A549 (cell line): ENCODE data around the gene NSD1. TPM values are rescaled to one million over a fixed set of nuclear protein-coding genes. Genes with fewer than 3 reads are reported as not detected.

Experiments used
- ATAC-seq, 2 experiments: fragments of 200-7000 bp in 1 of 2; fragments of >200 bp in 1 of 2; cut with Nextera tagmentation in 1 of 2; cut with Tn5 transposase in 1 of 2; 3 replicates each; pipeline versions ENCODE4 v1.8.0 to v1.9.1; 2018 to 2020; ENCODE audit warnings: mild to moderate bottlenecking in 1 of 2, moderate library complexity in 1 of 2
- CTCF ChIA-PET: fragments of 300-600 bp; sonication (Branson Sonifier 250); formaldehyde crosslinking; extraction: SDS; loops from one replicate; lab custom pipeline; 2021; ENCODE audit warnings: antibody characterized with exemption, inconsistent platforms; lab: Yijun Ruan, JAX
- POLR2A ChIA-PET: fragments of 350-600 bp; formaldehyde crosslinking; extraction: SDS; loops from one replicate; lab custom pipeline; 2021; ENCODE audit warnings: antibody characterized with exemption, inconsistent platforms; lab: Yijun Ruan, JAX
- DNase-seq, 2 experiments: peaks; one replicate each; pipeline versions ENCODE4 v3.0.0 to v3.0.0-alpha.2; 2011 to 2016; ENCODE audit warnings: low read depth in 1 of 2, low spot score in 1 of 2
- FAIRE-seq: peaks from 2 replicates; lab custom pipeline; 2011; peaks lifted over from hg19 to GRCh38; lab: Jason Lieb, UNC
- H3K27ac ChIP-seq, 2 experiments: fragments of >200 bp; sonication (Bioruptor Twin); formaldehyde crosslinking; 3 replicates each; pipeline ENCODE4 v1.5.1; 2016 to 2017
- H3K4me1 ChIP-seq: fragments of >200 bp; sonication (Bioruptor Twin); formaldehyde crosslinking; 3 replicates; pipeline ENCODE4 v1.6.1; 2016
- H3K4me2 ChIP-seq: fragments of >200 bp; sonication (Bioruptor Twin); formaldehyde crosslinking; 3 replicates; pipeline ENCODE4 v1.6.1; 2016
- H3K4me3 ChIP-seq: fragments of >200 bp; sonication (Bioruptor Twin); formaldehyde crosslinking; 3 replicates; pipeline ENCODE4 v1.5.1; 2016
- H3K9me3 ChIP-seq: fragments of >200 bp; sonication (Bioruptor Twin); formaldehyde crosslinking; 3 replicates; pipeline ENCODE4 v1.6.1; 2016
- BHLHE40 ChIP-seq: IDR thresholded peaks from 2 replicates; pipeline ENCODE4 v1.6.1; 2012; ENCODE audit warnings: low read depth, low read length, inconsistent platforms
- CBX2 ChIP-seq: fragments of 200-600 bp; sonication (generic); IDR thresholded peaks from 2 replicates; pipeline ENCODE4 v1.6.1; 2016; ENCODE audit warnings: low read depth, mild to moderate bottlenecking, borderline replicate concordance
- CBX8 ChIP-seq: fragments of 200-600 bp; sonication (generic); IDR thresholded peaks from 2 replicates; pipeline ENCODE4 v1.6.1; 2016
- CHD2 ChIP-seq: fragments of 150-350 bp; IDR thresholded peaks from 2 replicates; pipeline ENCODE4 v1.6.1; 2014; ENCODE audit warnings: low read length; ENCODE audit not compliant: partially characterized antibody
- EP300 ChIP-seq, 2 experiments: fragments of >200 bp; sonication (Bioruptor Twin); formaldehyde crosslinking; IDR thresholded peaks; 2 replicates in 1 of 2; 3 replicates in 1 of 2; pipeline ENCODE4 v1.6.1; 2016 to 2017
- ESRRA ChIP-seq: fragments of 150-350 bp; IDR thresholded peaks from 2 replicates; pipeline ENCODE4 v1.6.1; 2014; ENCODE audit warnings: mild to moderate bottlenecking, low read length, borderline replicate concordance
- HDAC2 ChIP-seq: fragments of 200-600 bp; sonication (generic); IDR thresholded peaks from 2 replicates; pipeline ENCODE4 v1.6.1; 2016
- HEYL ChIP-seq: fragments of 250-450 bp; sonication (Bioruptor Pico); IDR thresholded peaks from 2 replicates; pipeline ENCODE4 v1.8.0; 2021; ENCODE audit warnings: mild to moderate bottlenecking, moderate library complexity
- HOXB13 ChIP-seq: fragments of 250-450 bp; sonication (Bioruptor Pico); IDR thresholded peaks from 2 replicates; pipeline ENCODE4 v1.5.0; 2020; ENCODE audit warnings: low read depth, mild to moderate bottlenecking, moderate library complexity
- KDM5A ChIP-seq: fragments of 200-600 bp; sonication (generic); IDR thresholded peaks from 2 replicates; pipeline ENCODE4 v1.6.1; 2016; ENCODE audit warnings: antibody characterized with exemption, mild to moderate bottlenecking
- MYC ChIP-seq: IDR thresholded peaks from 2 replicates; pipeline ENCODE4 v1.6.1; 2012; ENCODE audit warnings: mild to moderate bottlenecking, inconsistent platforms, low read length, improper control_type of control experiment, borderline replicate concordance
- NFE2L2 ChIP-seq: fragments of 150-350 bp; conservative IDR thresholded peaks from 2 replicates; pipeline ENCODE4 v1.6.1; 2014; ENCODE audit warnings: low read length
- POLR2A ChIP-seq: IDR thresholded peaks from 2 replicates; pipeline ENCODE4 v1.6.1; 2012; ENCODE audit warnings: mild to moderate bottlenecking, low read length
- POLR2AphosphoS2 ChIP-seq: conservative IDR thresholded peaks from 2 replicates; pipeline ENCODE4 v1.6.1; 2012; ENCODE audit warnings: low read length, improper control_type of control experiment, inconsistent platforms
- RARB ChIP-seq: fragments of 250-450 bp; sonication (Bioruptor Pico); IDR thresholded peaks from 2 replicates; pipeline ENCODE4 v1.8.0; 2021; ENCODE audit warnings: mild to moderate bottlenecking, moderate library complexity
- RCOR1 ChIP-seq: fragments of 150-350 bp; IDR thresholded peaks from 2 replicates; pipeline ENCODE4 v1.6.1; 2014; ENCODE audit warnings: antibody characterized with exemption, low read length, low read depth
- RFX5 ChIP-seq: fragments of 450-650 bp; IDR thresholded peaks from 2 replicates; pipeline ENCODE4 v1.7.1; 2014; ENCODE audit warnings: antibody characterized with exemption, mild to moderate bottlenecking, moderate library complexity
- SMC3 ChIP-seq: fragments of >200 bp; sonication (Bioruptor Twin); formaldehyde crosslinking; IDR thresholded peaks from 3 replicates; pipeline ENCODE4 v1.6.1; 2018; ENCODE audit warnings: inconsistent platforms
- SREBF2 ChIP-seq: fragments of 450-650 bp; IDR thresholded peaks from 2 replicates; pipeline ENCODE4 v1.6.1; 2014; ENCODE audit warnings: mild to moderate bottlenecking, moderate library complexity
- TFCP2L1 ChIP-seq: fragments of 250-450 bp; sonication (Bioruptor Pico); IDR thresholded peaks from 2 replicates; pipeline ENCODE4 v1.5.0; 2021; ENCODE audit warnings: mild to moderate bottlenecking
- TP53 ChIP-seq: fragments of 250-450 bp; sonication (Bioruptor Pico); IDR thresholded peaks from 2 replicates; pipeline ENCODE4 v1.5.0; 2021; ENCODE audit warnings: mild to moderate bottlenecking, moderate library complexity
- ZC3H11A ChIP-seq: fragments of 450-650 bp; IDR thresholded peaks from 2 replicates; pipeline ENCODE4 v1.6.1; 2014; ENCODE audit warnings: antibody characterized with exemption, mild to moderate bottlenecking
- ZNF302 ChIP-seq: fragments of 250-450 bp; sonication (Bioruptor Pico); IDR thresholded peaks from 2 replicates; pipeline ENCODE4 v1.9.0; 2021; ENCODE audit warnings: inconsistent platforms, mild to moderate bottlenecking, moderate library complexity
- WGBS: methylation state at CpG from one replicate; pipeline ENCODE4 v1.1.6; 2017; ENCODE audit errors: missing lambda C conversion rate; 5-methylcytosine and 5-hydroxymethylcytosine counted together
- polyA plus RNA-seq, 4 experiments: library from polyadenylated mRNA; depleted of rRNA in 3 of 4; stranded (reverse); fragments of >200 nt; fragmentation: RNase III in 1 of 4; extraction: RNeasy Plus Mini Kit Qiagen cat#74134 plus additional on column Dnase treatment in 1 of 4; gene quantifications; 2 replicates in 3 of 4; 3 replicates in 1 of 4; pipeline ENCODE4 v1.2.3, GENCODE V29; 2011 to 2017
- TF ChIP-seq, protein P1 (sequence below): fragments of 250-450 bp; sonication (Bioruptor Pico); IDR thresholded peaks from 2 replicates; pipeline ENCODE4 v1.5.0; 2021; ENCODE audit warnings: mild to moderate bottlenecking, moderate library complexity, borderline replicate concordance
- TF ChIP-seq, protein P2 (sequence below): fragments of >200 bp; sonication (Bioruptor Twin); formaldehyde crosslinking; IDR thresholded peaks from 3 replicates; pipeline ENCODE4 v1.5.1; 2016
- TF ChIP-seq, protein P3 (sequence below): IDR thresholded peaks from 2 replicates; pipeline ENCODE4 v1.6.1; 2012; ENCODE audit warnings: low read depth, borderline replicate concordance
- TF ChIP-seq, protein P4 (sequence below): IDR thresholded peaks from 2 replicates; pipeline ENCODE4 v1.6.1; 2012
- TF ChIP-seq, protein P5 (sequence below): fragments of 250-450 bp; sonication (Bioruptor Pico); IDR thresholded peaks from 2 replicates; pipeline ENCODE4 v1.5.0; 2020; ENCODE audit warnings: low read depth, mild to moderate bottlenecking, moderate library complexity

Gene NSD1
- polyA plus RNA-seq, 2 of the 4 experiments (the other 2 are of a cell fraction), result 16.3 to 38.2 TPM

DNA sequence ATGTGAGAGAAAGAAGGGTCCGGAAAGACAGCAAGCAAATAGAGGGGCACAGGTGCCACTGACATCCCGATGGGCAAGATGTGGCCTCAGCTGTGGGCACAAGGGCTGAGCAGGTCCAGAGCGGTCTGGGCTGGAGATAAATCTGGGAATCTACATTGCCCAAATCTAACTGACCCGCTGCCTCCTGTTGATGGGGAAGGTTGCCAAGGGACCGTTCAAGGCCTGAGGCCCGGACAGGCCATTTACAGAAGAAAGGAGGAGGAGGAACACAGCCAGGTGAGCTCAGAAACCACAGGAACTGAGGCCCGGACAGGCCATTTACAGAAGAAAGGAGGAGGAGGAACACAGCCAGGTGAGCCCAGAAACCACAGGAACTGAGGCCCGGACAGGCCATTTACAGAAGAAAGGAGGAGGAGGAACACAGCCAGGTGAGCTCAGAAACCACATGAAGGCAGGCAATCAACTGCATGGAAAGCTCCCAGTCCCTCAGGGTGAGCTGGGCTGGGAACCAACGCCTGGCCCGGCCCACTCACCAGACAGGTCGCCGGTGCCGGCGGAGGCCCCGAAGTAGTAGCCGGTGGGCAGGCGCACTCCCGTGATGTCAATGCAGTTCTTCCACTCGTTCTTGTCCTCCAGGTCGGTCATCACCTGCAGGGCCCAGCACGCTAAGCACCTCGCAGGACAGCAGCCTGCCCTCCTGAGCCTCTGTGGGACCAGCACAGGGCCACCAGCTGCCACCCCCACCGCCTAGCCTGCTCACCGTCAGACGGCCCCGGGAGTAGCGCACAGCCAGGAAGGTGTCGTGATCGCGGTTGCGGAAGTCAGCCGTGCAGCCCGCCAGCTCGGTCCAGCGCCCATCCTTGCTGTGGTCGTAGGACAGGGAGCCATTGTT, 203.3 kb downstream of the NSD1 start:
- no peak for FAIRE-seq
- ChIA-PET POLR2A (no interaction called here), CTCF (interaction anchor here (0.9 to 7.9 kb wide), 15 partner anchors 9 to 263 kb away, joined by 3 to 111 read pairs (median 5); partner anchors contain the start of gene LMAN2)
- no peak overlapping the region for H3K27ac ChIP-seq
- no peak for ATAC-seq
- WGBS, result 90% methylated on average over 36 of the region's 36 CpGs
- H3K4me1 ChIP-seq, result 0 out of 3 replicates have a peak, but pooled peaks cover 10% of the 10 kb centered on the region
- no peaks in the 10 kb centered on the region for H3K9me3 ChIP-seq
- H3K4me3 ChIP-seq, result no peak overlapping the region
- DNase-seq, result no peak
- H3K4me2 ChIP-seq, result no peak overlapping the region
- TF ChIP-seq SREBF2 (no peak), MYC (no peak), ESRRA (no peak), HDAC2 (no peak), EP300 (IDR thresholded peaks at IDR 0.05) (no peak), TFCP2L1 (CRISPR knock-in tag) (no peak), CBX8 (no peak), HOXB13 (CRISPR knock-in tag) (no peak), BHLHE40 (no peak), KDM5A (no peak)

DNA sequence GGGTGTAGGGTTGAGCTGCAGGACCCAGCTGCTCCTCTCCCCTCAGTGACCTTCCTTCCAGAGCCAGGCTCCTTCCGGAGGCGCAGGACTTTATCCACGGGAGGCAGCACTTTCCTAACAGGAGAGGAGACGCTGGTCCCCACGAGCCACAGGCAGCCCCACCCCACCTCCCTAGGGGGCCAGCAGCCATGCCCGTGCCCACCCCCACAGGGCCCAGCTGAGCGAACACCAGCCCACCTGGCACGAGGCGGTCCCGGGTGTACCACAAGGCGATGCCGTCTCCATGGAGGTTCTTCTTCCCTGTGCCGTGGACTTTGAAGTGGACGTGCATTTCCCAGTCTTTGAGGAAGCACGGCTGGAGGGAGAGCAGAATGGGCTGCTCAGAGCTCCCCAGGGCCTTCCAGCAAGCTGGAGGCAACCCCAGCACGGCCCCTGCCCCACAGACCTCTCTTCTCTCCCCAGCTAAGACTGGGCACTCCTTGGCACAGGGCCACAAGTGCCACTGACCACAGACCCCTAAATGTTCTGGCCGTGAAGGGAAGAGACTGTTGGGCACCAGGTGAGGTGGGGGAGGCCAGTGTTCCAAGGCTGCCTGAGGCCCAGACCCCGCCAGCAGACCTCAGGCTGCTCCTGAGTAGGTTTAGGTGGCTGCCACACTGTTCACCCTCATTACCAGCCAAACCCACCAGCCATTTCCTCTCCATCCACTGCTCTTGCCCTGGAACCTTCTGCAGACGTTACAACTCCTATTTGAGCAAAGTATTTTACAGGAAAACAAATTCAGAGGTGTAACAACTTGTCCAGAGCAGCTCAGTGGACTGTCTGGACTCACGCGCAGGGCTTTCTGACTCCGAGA, 204.9 kb downstream of the NSD1 start:
- WGBS, result 82% methylated on average over 20 of the region's 22 CpGs
- Histone ChIP-seq H3K9me3 (no peaks in the 10 kb centered on the region), H3K4me1 (0 out of 3 replicates have a peak, but pooled peaks cover 10% of the 10 kb centered on the region)
- no peak for DNase-seq
- ATAC-seq, result no peak
- POLR2A ChIA-PET, result no interaction called here
- TF ChIP-seq HEYL (CRISPR knock-in tag), result no peak
- TF ChIP-seq, protein P1, sequence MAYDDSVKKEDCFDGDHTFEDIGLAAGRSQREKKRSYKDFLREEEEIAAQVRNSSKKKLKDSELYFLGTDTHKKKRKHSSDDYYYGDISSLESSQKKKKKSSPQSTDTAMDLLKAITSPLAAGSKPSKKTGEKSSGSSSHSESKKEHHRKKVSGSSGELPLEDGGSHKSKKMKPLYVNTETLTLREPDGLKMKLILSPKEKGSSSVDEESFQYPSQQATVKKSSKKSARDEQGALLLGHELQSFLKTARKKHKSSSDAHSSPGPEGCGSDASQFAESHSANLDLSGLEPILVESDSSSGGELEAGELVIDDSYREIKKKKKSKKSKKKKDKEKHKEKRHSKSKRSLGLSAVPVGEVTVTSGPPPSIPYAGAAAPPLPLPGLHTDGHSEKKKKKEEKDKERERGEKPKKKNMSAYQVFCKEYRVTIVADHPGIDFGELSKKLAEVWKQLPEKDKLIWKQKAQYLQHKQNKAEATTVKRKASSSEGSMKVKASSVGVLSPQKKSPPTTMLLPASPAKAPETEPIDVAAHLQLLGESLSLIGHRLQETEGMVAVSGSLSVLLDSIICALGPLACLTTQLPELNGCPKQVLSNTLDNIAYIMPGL (CRISPR knock-in tag), result no peak
- TF ChIP-seq CHD2, result no peak
- TF ChIP-seq, protein P2, sequence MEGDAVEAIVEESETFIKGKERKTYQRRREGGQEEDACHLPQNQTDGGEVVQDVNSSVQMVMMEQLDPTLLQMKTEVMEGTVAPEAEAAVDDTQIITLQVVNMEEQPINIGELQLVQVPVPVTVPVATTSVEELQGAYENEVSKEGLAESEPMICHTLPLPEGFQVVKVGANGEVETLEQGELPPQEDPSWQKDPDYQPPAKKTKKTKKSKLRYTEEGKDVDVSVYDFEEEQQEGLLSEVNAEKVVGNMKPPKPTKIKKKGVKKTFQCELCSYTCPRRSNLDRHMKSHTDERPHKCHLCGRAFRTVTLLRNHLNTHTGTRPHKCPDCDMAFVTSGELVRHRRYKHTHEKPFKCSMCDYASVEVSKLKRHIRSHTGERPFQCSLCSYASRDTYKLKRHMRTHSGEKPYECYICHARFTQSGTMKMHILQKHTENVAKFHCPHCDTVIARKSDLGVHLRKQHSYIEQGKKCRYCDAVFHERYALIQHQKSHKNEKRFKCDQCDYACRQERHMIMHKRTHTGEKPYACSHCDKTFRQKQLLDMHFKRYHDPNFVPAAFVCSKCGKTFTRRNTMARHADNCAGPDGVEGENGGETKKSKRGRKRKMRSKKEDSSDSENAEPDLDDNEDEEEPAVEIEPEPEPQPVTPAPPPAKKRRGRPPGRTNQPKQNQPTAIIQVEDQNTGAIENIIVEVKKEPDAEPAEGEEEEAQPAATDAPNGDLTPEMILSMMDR, result no peak
- TF ChIP-seq EP300 (IDR thresholded peaks at IDR 0.05), result no peak
- no peak for TF ChIP-seq TP53 (CRISPR knock-in tag)
- TF ChIP-seq POLR2A, result no peak
- TF ChIP-seq ZNF302 (CRISPR knock-in tag), result no peak
- no peak for TF ChIP-seq RCOR1
- no peak for TF ChIP-seq SMC3
- no peak for TF ChIP-seq RFX5
- TF ChIP-seq CBX2, result no peak
- TF ChIP-seq, protein P3, sequence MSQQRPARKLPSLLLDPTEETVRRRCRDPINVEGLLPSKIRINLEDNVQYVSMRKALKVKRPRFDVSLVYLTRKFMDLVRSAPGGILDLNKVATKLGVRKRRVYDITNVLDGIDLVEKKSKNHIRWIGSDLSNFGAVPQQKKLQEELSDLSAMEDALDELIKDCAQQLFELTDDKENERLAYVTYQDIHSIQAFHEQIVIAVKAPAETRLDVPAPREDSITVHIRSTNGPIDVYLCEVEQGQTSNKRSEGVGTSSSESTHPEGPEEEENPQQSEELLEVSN, result no peak
- TF ChIP-seq, protein P4, sequence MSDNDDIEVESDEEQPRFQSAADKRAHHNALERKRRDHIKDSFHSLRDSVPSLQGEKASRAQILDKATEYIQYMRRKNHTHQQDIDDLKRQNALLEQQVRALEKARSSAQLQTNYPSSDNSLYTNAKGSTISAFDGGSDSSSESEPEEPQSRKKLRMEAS, result no peak
- TF ChIP-seq POLR2AphosphoS2, result no peak
- TF ChIP-seq RARB (CRISPR knock-in tag), result no peak
- TF ChIP-seq, protein P5, sequence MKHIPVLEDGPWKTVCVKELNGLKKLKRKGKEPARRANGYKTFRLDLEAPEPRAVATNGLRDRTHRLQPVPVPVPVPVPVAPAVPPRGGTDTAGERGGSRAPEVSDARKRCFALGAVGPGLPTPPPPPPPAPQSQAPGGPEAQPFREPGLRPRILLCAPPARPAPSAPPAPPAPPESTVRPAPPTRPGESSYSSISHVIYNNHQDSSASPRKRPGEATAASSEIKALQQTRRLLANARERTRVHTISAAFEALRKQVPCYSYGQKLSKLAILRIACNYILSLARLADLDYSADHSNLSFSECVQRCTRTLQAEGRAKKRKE, result no peak
- no peak for TF ChIP-seq NFE2L2
- TF ChIP-seq ZC3H11A, result no peak
- TF ChIP-seq, all 56 proteins: peak for 0
- Histone ChIP-seq H3K4me3 (no peak overlapping the region), H3K27ac (no peak overlapping the region), H3K4me2 (no peak overlapping the region)
- CTCF ChIA-PET, result interaction anchor here (0.6 to 3.3 kb wide), 10 partner anchors 8 to 64 kb away, joined by 3 to 21 read pairs (median 4); partner anchors contain the start of gene SLC34A1
- FAIRE-seq, result no peak
